ENCODE measurements around the gene PXK.
A peak's percentile ranks its signal among the peaks of the same experiment; 100 is the strongest.
"Not testable (repeated sequence)": the region's sequence is repeated elsewhere in the genome, so short reads cannot be mapped to it uniquely, and the experiment has no call there.

The PXK gene

DNA sequence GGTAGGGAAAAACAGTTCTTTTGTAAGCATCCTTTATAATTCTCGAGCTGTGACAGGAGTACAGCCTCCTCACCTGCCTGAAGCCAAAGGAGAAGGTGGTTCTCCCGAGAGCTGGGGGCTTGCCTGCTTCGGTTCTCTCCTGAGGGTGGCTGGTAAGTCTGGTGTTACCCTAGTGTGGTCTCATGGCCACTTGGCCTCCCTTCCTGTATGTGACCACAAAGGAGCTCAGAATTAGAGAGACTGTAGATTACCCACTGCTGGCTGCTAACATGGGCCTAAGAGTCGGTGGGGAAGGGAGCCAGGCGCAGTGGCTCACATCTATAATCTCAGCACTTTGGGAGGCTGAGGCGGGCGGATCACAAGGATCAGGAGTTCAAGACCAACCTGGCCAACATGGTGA, 88.3 kb downstream of the PXK start:
- DNase-seq = no peak

DNA sequence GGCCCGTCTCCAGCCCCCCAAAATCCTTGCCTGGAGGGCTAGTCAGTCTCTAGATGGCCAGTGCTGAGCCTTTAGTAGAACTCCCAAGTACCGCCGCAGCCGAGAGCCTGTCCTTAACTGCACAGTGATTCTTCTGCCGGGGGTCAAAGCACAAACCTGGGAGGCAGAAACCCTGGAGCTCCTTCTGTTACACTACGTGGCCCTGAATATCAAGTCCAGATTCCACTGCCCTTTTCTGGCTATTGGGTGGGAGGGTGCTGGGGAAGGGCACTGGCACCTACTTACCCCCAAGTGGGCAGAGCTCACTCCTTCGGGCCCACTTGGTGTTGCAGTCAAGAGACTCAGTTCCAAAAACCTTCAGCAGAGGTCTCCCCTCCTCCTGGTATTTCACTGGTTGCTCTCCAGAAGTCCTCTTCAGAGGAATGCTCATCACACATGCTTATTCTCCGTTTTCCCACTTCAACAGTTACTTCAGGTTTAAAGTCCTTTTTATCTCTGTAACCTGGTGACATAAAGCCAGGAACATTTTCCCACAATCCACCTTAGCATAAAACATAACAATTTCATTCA, 90.1 kb downstream of the PXK start:
- DNase-seq = no peak

- no peak for DNase-seq
These were observed 91.9 kb downstream of the PXK start for GRCh38 chr3:58424613-58425012.

- DNase-seq = no peak
These were observed 93.1 kb downstream of the PXK start for GRCh38 chr3:58425782-58426181.

DNA sequence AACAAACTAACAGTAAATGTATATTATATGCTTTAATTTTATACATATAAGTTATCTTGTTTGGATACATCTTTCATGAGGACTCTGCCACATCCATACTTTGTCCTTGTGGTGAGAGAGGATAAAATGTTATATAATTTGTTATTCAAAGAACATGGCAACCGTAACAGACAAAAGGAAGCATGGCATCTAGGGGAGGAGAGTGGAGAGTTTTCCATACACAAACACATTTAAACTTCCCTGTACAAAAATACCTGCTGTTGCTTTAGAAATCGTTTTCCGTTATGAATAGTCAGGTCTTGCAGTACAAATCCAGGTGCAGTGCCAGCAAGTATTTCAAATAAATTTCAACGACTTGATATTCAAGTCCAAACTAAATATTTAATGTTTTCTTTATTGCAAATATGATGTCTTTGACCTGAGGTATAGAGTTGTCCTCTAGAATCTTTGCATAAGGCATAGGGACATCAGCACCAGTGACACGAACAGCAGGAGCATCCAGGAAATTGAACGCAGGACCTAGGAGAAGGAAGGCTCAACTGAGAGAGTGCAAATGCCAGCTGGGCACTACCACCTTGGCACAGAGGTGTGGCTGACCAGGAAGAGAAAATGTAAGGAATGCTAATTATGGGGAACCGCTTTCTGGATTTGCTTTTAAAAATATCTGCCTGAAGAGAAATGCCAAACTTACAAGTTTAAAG, 95.1 kb downstream of the PXK start:
- DNase-seq = no peak

DNA sequence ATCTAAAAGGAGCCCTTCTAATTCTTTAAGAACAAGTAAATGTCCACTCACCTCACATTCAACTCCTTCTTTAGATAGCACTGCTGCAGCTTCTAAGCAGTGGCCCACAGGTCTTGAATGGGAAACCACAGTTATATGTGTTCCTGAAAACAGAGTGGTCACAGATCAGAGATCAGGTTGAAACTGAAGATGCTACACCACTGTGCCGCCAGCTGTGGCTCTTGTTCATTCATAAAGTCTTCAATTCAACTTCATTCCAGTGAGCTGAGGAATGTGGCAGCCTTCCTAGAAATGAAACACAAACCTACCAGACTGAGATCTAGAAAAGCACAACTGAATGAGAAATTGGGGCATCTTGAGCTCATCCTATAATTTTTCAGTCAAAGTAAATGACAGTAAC, 97.0 kb downstream of the PXK start:
- no peak for DNase-seq

DNA sequence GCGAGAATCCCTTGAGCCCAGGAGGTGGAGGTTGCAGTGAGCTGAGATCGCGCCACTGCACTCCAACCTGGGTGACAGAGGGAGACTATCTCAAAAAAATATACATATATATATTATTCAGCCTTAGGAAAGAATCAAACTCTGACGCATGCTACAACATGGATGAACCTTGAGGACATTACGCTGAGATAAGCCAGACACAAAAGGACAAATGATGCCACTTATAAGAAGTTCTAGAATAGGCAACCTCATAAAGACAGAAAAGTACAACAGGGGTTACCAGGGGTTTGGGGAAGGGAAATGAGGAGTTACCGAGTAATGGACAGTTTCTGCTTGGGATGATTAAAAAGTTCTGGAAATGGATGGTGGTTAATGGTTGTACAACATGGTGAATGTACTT, 100.2 kb downstream of the PXK start:
- no peak for DNase-seq

DNA sequence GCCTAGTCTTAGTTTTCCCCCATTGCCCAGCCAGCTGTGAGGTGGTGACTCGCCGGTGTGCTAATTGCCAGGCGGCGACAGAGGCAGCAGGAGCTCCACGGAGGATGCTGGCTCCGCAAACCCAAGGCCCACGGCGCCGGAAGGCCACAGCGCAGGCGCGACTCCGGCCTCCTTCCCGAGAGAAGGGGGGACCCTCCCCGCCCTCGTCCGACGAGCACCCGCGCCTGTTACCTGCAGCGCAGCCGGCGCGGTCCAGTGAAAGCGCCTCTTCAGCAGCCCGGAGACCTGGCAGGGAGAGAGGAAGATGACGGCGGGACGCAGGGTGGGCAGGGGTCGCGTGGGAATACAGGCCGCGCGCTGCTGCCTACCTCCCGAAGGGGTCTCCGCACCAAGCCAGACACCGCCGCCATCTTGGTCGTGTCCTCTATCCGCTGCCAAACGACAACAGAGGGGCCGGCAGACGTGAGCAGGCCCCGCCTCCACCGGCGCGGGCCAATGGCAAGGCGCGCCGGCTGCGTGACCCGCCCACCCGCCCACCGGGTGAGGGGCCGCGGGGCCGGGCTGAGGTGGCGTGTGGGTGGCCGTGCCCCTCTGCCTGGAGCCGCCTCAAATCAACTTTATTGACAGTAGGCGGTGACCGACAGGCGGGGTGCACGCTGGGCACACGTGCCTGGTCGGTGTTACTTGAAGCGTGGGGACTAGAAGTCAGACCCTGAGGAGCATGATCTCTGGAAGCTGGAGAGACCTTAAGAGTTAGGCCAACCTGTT, 100.9 kb downstream of the PXK start, which contains the start of gene PDHB:
TSS of gene PDHB (minus strand) at position 433 of the 768 bp plus-strand sequence. CDS start at position 410, 23 bp downstream.
- peak; percentile 99 for DNase-seq

GRCh38 chr3:58434168-58434504, 101.4 kb downstream of the PXK start:
- no peak for DNase-seq

DNA sequence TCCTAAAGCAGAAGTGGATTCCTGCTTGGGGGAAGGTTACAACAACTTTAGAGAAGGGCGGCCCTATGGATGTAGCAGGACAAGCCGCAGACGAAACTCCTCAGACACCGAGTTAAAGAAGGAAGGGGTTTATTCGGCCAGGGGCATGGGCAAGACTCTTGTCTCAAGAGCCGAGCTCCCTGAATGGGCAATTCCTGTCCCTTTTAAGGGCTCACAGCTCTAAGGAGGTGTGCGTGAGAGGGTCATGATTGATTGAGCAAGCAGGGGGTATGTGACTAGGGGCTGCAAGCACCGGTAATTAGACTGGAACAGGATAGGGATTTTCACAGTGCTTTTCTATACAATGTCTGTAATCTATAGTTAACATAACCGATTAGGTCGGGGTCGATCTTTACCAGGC, 101.8 kb downstream of the PXK start:
- no peak for DNase-seq

DNA sequence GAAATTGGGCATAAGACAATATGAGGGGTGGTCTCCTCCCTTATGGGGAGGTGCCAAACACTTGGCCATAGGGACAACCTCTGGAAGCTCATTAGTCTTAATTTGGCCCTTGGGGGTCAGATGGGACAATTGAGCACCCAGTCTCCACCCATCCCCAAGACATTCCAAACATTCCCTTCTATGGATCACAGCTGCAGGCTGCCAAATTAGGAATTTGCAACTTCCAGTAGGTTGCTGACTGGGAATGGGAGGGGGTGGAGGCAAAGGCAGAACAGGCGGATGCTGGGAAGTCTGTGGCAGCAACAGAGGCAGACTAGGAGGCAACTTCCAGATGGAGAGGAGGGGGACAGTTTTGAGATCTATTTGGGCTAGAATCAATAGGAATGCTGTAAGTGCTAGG, 102.3 kb downstream of the PXK start:
- no peak for DNase-seq

GRCh38 chr3:58437276-58437675, 104.6 kb downstream of the PXK start:
- not testable (repeated sequence) for DNase-seq

DNA sequence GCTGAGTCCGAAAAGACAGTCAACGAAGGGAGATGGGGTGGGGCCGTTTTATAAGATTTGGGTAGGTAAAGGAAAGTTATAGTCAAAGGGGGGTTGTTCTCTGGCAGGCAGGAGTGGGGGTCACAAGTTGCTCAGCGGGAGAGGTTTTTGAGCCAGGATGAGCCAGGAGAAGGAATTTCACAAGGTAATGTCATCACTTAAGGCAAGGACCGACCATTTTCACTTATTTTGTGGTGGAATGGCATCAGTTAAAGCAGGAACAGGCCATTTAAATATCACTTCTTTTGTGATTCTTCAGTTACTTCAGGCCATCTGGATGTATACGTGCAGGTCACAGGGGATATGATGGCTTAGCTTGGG, 108.3 kb downstream of the PXK start:
- not testable (repeated sequence) for DNase-seq

DNA sequence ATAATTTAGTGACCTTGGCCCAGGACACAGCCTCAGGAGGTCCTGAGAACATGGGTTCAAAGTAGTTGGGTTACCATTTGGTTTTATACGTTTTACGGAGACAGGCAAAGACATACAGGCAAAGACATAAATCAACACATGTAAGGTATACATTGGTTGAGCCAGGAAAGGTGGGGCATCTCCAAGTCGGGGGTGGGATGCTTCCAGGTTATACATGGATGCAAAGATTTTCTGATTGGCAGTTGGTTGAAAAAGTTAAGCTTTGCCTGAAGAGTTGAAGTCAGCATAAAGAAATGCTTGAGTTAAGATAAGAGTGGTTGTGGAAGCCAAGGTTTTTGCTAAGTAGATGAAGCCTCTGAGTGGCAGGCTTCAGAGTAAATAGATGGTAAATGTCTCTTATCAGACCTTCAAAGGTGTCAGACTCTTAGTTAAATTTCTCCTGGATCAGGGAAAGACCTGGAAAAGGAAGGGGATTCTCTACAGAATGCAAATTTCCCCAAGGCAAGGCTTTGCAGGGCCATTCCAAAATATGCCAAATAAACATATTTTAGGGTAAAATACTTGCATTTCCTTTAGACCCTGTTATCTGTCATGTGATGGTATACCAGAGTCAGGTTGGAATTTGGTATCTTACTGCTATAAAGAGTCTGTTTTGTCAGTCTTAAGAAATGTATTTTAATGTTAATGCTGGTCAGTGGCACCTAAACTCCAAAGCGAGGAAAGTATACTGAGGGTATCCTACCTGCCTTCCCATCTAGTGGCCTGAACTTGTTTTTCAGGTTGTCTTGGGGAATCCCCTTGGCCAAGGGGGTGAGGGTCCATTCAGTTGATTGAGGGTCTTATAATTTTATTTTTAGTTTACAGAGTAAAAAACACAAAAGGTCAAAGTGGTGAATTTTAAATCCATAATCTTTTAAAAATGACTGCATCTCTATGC, 109.1 kb downstream of the PXK start:
- no peak for DNase-seq

DNA sequence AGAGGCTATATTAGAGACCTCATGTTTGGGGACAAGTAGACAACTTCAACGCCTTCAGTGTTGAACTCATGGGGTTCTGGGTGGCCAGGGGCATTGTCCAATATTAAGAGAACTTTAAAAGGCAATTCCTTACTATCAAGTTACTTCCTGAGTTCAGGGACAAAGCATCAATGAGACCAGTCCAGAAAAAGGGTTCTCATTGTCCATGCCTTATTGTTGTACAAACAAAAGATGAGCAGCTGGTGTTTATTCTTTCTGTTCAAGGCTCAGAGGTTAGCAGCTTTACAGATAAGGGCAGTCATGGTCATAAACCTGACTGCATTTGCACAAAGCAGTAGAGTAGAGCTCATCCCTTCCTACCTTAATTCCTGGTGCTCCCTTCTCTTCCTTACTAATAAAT, 119.5 kb downstream of the PXK start:
- no peak for DNase-seq

GRCh38 chr3:58459160-58459559, 126.5 kb downstream of the PXK start:
- DNase-seq = no peak

DNA sequence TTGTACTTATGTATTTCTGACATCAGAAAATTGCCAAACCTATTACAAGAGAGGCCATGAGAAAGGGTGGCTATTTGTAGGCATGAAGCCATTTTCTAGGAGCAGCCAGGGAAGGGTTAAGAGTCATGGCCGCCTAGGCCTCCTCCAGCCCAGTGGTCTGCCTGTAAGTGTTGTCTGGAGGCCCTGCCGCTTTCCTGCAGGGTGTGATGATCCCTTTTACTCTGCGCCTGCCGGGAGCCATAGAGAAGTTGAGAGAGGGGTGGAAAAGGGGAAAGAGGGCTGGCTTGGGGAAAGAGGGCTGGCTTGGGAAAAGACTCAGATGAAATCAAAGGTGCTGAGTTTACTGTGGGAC, 130.1 kb downstream of the PXK start:
- DNase-seq = no peak

GRCh38 chr3:58463181-58463941, 130.7 kb downstream of the PXK start:
- DNase-seq = peak; percentile 65

DNA sequence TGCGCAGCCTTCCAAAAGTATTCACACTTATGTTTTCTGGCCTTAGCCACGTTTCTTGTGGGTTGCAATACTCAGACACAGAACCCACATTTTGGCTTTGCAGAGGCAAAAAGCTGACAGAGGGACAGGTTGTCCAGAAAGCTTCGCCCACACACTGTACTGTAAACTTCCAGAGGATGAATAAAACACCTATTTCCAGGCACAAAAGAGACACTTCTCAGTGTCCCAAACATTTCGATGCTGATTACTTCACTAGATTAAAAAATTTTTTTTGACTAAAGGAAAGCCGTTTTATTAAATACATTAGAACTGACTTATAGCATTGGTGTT, 131.2 kb downstream of the PXK start:
- no peak for DNase-seq

DNA sequence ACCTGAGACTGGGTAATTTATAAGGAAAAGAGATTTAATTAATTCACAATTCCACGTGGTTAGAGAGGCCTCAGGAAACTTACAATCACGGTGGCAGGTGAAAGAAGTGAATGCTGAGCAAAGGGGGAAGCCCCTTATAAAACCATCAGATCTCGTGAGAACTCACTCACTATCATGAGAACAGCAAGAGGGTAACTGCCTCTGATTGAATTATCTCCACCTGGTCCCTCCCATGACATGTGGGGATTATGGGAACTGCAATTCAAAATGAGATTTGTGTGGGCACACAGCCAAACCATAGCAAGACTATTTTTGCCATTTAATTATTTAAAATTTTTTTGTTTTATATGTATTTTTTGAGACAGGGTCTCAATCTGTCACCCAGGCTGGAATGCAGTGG, 132.2 kb downstream of the PXK start:
- no peak for DNase-seq

DNA sequence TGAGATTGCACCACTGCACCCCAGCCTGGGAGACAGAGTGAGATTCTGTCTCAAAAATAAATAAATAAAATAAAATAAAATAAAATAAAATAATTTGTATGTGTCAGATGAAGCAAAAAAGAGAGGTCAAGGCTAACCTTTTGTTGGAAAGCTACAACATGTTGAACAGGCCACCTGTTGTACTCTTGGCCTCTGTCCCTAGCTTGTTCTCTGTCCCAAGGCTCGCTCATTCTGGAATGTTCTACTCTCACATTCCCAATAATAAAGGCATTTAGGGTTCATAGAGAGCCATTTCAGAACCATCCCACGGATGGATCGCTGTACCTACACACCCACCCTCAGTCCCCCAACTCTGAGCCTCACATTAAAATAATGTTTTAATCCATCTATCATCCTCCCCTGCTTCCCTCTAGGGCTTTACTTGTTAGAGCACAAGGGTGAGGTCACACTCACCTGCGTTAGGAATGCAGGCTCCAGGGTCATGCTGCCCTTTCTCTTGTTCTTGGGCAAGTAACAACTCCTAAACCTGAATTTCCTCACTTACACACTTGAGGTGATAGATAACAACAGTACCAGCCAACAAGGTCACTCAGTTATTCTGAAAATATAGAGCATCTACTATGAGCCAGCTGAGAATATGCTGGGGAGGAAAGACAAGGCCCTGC, 134.3 kb downstream of the PXK start:
- no peak for DNase-seq

DNA sequence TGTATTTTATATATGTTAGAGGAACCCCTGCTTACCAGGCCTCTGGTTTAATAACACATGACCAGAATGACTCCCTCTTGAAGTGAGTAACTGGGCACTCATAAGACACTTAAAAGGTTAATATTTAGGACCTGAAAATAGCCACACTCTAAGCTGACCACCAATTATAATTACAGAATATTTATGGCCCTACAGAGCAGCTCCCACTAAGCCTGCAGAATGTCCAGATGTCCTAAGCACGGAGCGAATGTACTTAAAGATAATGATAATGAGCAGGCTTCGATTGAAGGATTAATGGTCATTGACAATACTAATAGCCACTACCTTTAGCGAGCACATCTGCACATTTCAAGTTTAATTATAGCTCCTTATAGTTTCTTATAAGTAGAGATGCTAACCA, 136.4 kb downstream of the PXK start:
- DNase-seq = peak; percentile 3
